Testis (tissue), 3 donors: Measurements from ENCODE around the gene IGSF8. TPM values are rescaled to one million over a fixed set of nuclear protein-coding genes. Genes with fewer than 3 reads are reported as not detected.
"Not testable (repeated sequence)": the region's sequence is repeated elsewhere in the genome, so short reads cannot be mapped to it uniquely, and the experiment has no call there.

ENCODE experiments used
- DNase-seq: peaks from one replicate; pipeline ENCODE4 v3.0.0-alpha.2; 2019
- H3K27ac ChIP-seq, 2 donors: fragments of 200-600 bp; sonication (generic); one replicate each; pipeline ENCODE4 v1.5.1; 2019
- H3K27me3 ChIP-seq: fragments of 200-600 bp; sonication (generic); one replicate; pipeline ENCODE4 v1.5.1; 2019
- H3K36me3 ChIP-seq: fragments of 200-600 bp; sonication (generic); one replicate; pipeline ENCODE4 v1.5.1; 2017; ENCODE audit warnings: low read depth; ENCODE audit errors: missing control alignments
- H3K4me1 ChIP-seq: fragments of 200-600 bp; sonication (generic); one replicate; pipeline ENCODE4 v1.5.1; 2019
- H3K4me3 ChIP-seq, 2 donors: fragments of 200-600 bp; sonication (generic); one replicate each; pipeline ENCODE4 v1.5.1; 2017 to 2019
- H3K9me3 ChIP-seq: fragments of 200-600 bp; sonication (generic); one replicate; pipeline ENCODE4 v1.5.1; 2017
- CTCF ChIP-seq, 3 experiments: fragments of 450-650 bp in 2 of 3; fragments of 200-600 bp in 1 of 3; sonication (generic) in 1 of 3; IDR thresholded peaks; one replicate each; pipeline ENCODE4 v1.5.1; 2016 to 2019; ENCODE audit warnings: antibody characterized with exemption in 3 of 3, mild to moderate bottlenecking in 2 of 3, moderate library complexity in 1 of 3
- POLR2A ChIP-seq: fragments of 450-650 bp; IDR thresholded peaks from one replicate; pipeline ENCODE4 v1.6.1; 2017; ENCODE audit warnings: antibody characterized with exemption, mild to moderate bottlenecking, moderate library complexity
- whole genome bisulfite sequencing, 2 donors: methylation state at CpG; one replicate each; pipeline ENCODE4 v1.1.5; 2018; 5-methylcytosine and 5-hydroxymethylcytosine counted together
- intact Hi-C: fragments of 100-400 bp; cut with DNase I; formaldehyde crosslinking; loops from one replicate; pipeline ENCODE4 v1.15.1; 2023; ENCODE audit warnings: low total_unique reads
- polyA plus RNA-seq: library from polyadenylated mRNA; stranded (reverse); fragments of 350-450 nt; fragmentation: Illumina TruSeq; extraction: RNeasy Lipid Tissue Mini Kit (QIAGEN cat#74804); gene quantifications from one replicate; pipeline ENCODE4 v1.2.3, GENCODE V29; 2014; ENCODE audit warnings: low read depth, low replicate concordance; ENCODE audit not compliant: insufficient read depth
- total RNA-seq, 2 donors: library from RNA; depleted of rRNA; stranded (reverse); fragments of >200 nt; gene quantifications; one replicate each; pipeline ENCODE4 v1.2.3, GENCODE V29; 2016

The IGSF8 gene
- total and polyA plus RNA-seq, 3 donors from 2014 or later, result 79.8 to 119 (median 104) TPM

- Histone ChIP-seq H3K4me1 (peaks cover 57% of the 10 kb centered on the region), H3K4me3 (no peak overlapping the region), H3K36me3 (no peaks in the 10 kb centered on the region), H3K27me3 (no peaks in the 10 kb centered on the region), H3K27ac (peak overlapping the region; percentile 39 to 72), H3K9me3 (no peaks in the 10 kb centered on the region)
- TF ChIP-seq POLR2A (no peak), CTCF (IDR thresholded peaks at IDR 0.05) (no peak)
- no peak for DNase-seq
- WGBS, 2 donors, result 57 to 59% methylated on average over 4 of the region's 4 CpGs
- intact Hi-C loops, result no loop called here
Measured at GRCh38 chr1:160114085-160114484, 15.7 kb upstream of the IGSF8 start.

GRCh38 chr1:160113407-160113806 lies 15.0 kb upstream of the IGSF8 start:
- 75 to 89% methylated on average over 8 of the region's 8 CpGs for WGBS, 2 donors
- intact Hi-C loops, result no loop called here

GRCh38 chr1:160112357-160112756 lies 13.9 kb upstream of the IGSF8 start:
- Histone ChIP-seq H3K36me3 (no peaks in the 10 kb centered on the region), H3K4me1 (peaks cover 47% of the 10 kb centered on the region), H3K27me3 (no peaks in the 10 kb centered on the region), H3K9me3 (no peaks in the 10 kb centered on the region), H3K4me3 (no peak overlapping the region), H3K27ac (peak overlapping the region in 1 of 2 donors; percentile 36)
- WGBS, 2 donors, result 42 to 51% methylated on average over 12 of the region's 12 CpGs
- intact Hi-C loops, result no loop called here
- TF ChIP-seq POLR2A (no peak), CTCF (IDR thresholded peaks at IDR 0.05) (no peak)
- DNase-seq, result peak; percentile 68

More at GRCh38 chr1:160113407-160113806, 15.0 kb upstream of the IGSF8 start:
- no peak overlapping the region for H3K4me3 ChIP-seq
- no peaks in the 10 kb centered on the region for H3K9me3 ChIP-seq
- DNase-seq, result no peak
- no peak for TF ChIP-seq POLR2A
- no peaks in the 10 kb centered on the region for H3K27me3 ChIP-seq
- no peaks in the 10 kb centered on the region for H3K36me3 ChIP-seq
- H3K27ac ChIP-seq, result peak overlapping the region in 1 of 2 donors; percentile 72
- peaks cover 54% of the 10 kb centered on the region for H3K4me1 ChIP-seq

- WGBS, 2 donors, result 84 to 85% methylated on average over 10 of the region's 10 CpGs
Measured at GRCh38 chr1:160111462-160111861, 13.0 kb upstream of the IGSF8 start.

GRCh38 chr1:160109686-160110085 lies 11.3 kb upstream of the IGSF8 start:
- Histone ChIP-seq H3K4me3 (no peak overlapping the region), H3K27me3 (no peaks in the 10 kb centered on the region), H3K27ac (no peak overlapping the region), H3K9me3 (no peaks in the 10 kb centered on the region), H3K36me3 (no peaks in the 10 kb centered on the region), H3K4me1 (peaks cover 37% of the 10 kb centered on the region)
- DNase-seq, result no peak
- TF ChIP-seq POLR2A, result no peak
- TF ChIP-seq CTCF (IDR thresholded peaks at IDR 0.05), result no peak
- WGBS, 2 donors, result 55 to 64% methylated on average over 4 of the region's 4 CpGs
- intact Hi-C loops, result loop anchor here (10.0 kb wide), 1 partner anchor 85 kb away; the partner anchor contains the start of gene CASQ1

More at GRCh38 chr1:160111462-160111861, 13.0 kb upstream of the IGSF8 start:
- H3K27ac ChIP-seq, H3K27me3 ChIP-seq, H3K36me3 ChIP-seq, DNase-seq, H3K9me3 ChIP-seq, intact Hi-C loops, H3K4me3 ChIP-seq: not testable (repeated sequence)
- H3K4me1 ChIP-seq, result peaks cover 40% of the 10 kb centered on the region
